Activated CD8-positive, alpha-beta T cell treated with anti-CD3 and anti-CD28 coated beads, Interleukin-2, amount 10 ng/mL, durations not matched to agents 7 days and 5 days (primary cell): ENCODE data around the gene NEUROG3. TPM values are rescaled to one million over a fixed set of nuclear protein-coding genes. Genes with fewer than 3 reads are reported as not detected.
A peak's percentile ranks its signal among the peaks of the same experiment; 100 is the strongest.

ENCODE experiments used
- ATAC-seq: fragments of 150-1000 bp; cut with Tn5 transposase; one replicate; pipeline ENCODE4 v1.10.0; 2021; ENCODE audit warnings: moderate library complexity
- CTCF ChIA-PET: fragments of 350-600 bp; sonication (Branson Sonifier 250); formaldehyde crosslinking; loops from one replicate; lab custom pipeline; 2021; ENCODE audit warnings: antibody characterized with exemption; lab: Charles Lee
- POLR2A ChIA-PET: fragments of 350-600 bp; sonication (Branson Sonifier 250); formaldehyde crosslinking; loops from one replicate; lab custom pipeline; 2021; ENCODE audit warnings: antibody characterized with exemption; lab: Charles Lee
- DNase-seq: peaks from one replicate; pipeline ENCODE4 v3.0.0-alpha.2; 2020
- H3K27ac Mint-ChIP-seq: one replicate; pipeline ENCODE4 v1.8.0; 2021; ENCODE audit warnings: mild to moderate bottlenecking, mixed read lengths
- H3K27me3 Mint-ChIP-seq: one replicate; pipeline ENCODE4 v1.8.0; 2021; ENCODE audit warnings: low read depth, mixed read lengths
- H3K36me3 Mint-ChIP-seq: one replicate; pipeline ENCODE4 v1.8.0; 2021; ENCODE audit warnings: low read depth, mixed read lengths
- H3K4me1 Mint-ChIP-seq: one replicate; pipeline ENCODE4 v1.8.0; 2021; ENCODE audit warnings: low read depth, mixed read lengths
- H3K4me3 Mint-ChIP-seq: one replicate; pipeline ENCODE4 v1.8.0; 2021; ENCODE audit warnings: mild to moderate bottlenecking, mixed read lengths
- H3K9me3 Mint-ChIP-seq: one replicate; pipeline ENCODE4 v1.8.0; 2022; ENCODE audit warnings: mixed read lengths; ENCODE audit not compliant: insufficient read depth
- total RNA-seq, 2 experiments: library from RNA; stranded (reverse); gene quantifications; one replicate each; pipeline ENCODE4 v1.2.3, GENCODE V29; 2021

NEUROG3 gene
- not detected for total RNA-seq

GRCh38 chr10:69573056-69573806 lies at the start of gene NEUROG3:
TSS of gene NEUROG3 (minus strand) at chr10:69573422. CDS start at chr10:69573043, 379 bp downstream.
- ATAC-seq, result peak; percentile 39

GRCh38 chr10:69620625-69621024 lies 47.4 kb upstream of the NEUROG3 start:
- ChIA-PET POLR2A (no interaction called here), CTCF (interaction anchor here (1.9 kb wide), 1 partner anchor 9 kb away, joined by 7 read pairs; no protein-coding TSS in a partner anchor)
- H3K4me3 Mint-ChIP-seq, result no peak overlapping the region
- H3K9me3 Mint-ChIP-seq, result peaks cover 23% of the 10 kb centered on the region
- peaks cover 30% of the 10 kb centered on the region for H3K4me1 Mint-ChIP-seq
- no peak for DNase-seq
- ATAC-seq, result no peak
- H3K27me3 Mint-ChIP-seq, result peaks cover 10% of the 10 kb centered on the region
- H3K27ac Mint-ChIP-seq, result no peak overlapping the region
- peaks cover 15% of the 10 kb centered on the region for H3K36me3 Mint-ChIP-seq

More at GRCh38 chr10:69573056-69573806, at the start of gene NEUROG3:
- Mint-ChIP-seq H3K9me3 (no peaks in the 10 kb centered on the region), H3K4me1 (peaks cover 28% of the 10 kb centered on the region), H3K36me3 (no peaks in the 10 kb centered on the region), H3K4me3 (peak within 1 kb of the TSS; percentile 76), H3K27me3 (peaks cover 89% of the 10 kb centered on the region), H3K27ac (peak within 1 kb of the TSS; percentile 57)
- CTCF ChIA-PET, result interaction anchor here (1.1 to 1.4 kb wide), 4 partner anchors 13 to 90 kb away, joined by 3 to 4 read pairs (median 3); no protein-coding TSS in a partner anchor
- peak; percentile 44 for DNase-seq
- POLR2A ChIA-PET, result no interaction called here

DNA sequence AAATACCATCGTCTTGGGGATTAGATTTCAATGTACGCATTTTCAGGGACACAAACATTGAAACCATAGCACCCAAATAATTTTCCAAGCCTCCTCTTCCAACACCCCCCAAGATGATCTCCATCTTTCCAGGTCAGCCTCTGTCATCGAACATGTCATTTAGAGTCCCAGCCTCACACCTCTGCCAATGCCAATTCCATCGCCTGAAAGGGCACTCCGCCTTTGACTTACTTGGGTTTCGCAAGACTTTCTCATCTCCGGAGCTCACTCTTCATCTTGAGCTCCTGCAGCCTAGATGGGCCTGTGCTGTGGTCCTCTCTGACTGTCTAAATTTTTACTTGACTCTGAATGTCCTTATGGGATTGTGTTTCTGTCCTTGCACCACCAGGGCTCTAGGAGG lies 46.4 kb upstream of the NEUROG3 start:
- DNase-seq (no peak), ATAC-seq (no peak)
- Mint-ChIP-seq H3K4me3 (no peak overlapping the region), H3K27me3 (peaks cover 10% of the 10 kb centered on the region), H3K27ac (no peak overlapping the region), H3K9me3 (peaks cover 14% of the 10 kb centered on the region), H3K36me3 (peaks cover 15% of the 10 kb centered on the region), H3K4me1 (peaks cover 27% of the 10 kb centered on the region)
- CTCF ChIA-PET, result interaction anchor here (1.9 kb wide), 1 partner anchor 10 kb away, joined by 7 read pairs; no protein-coding TSS in a partner anchor
- POLR2A ChIA-PET, result no interaction called here

- Mint-ChIP-seq H3K36me3 (peaks cover 9% of the 10 kb centered on the region), H3K4me3 (no peak overlapping the region), H3K27ac (no peak overlapping the region), H3K27me3 (peaks cover 14% of the 10 kb centered on the region), H3K9me3 (peaks cover 5% of the 10 kb centered on the region), H3K4me1 (peaks cover 18% of the 10 kb centered on the region)
- CTCF ChIA-PET, result interaction anchor here (1.9 kb wide), 1 partner anchor 11 kb away, joined by 7 read pairs; no protein-coding TSS in a partner anchor
- ATAC-seq (no peak), DNase-seq (no peak)
- POLR2A ChIA-PET, result no interaction called here
These were observed 45.5 kb upstream of the NEUROG3 start for GRCh38 chr10:69618746-69619145.

- Mint-ChIP-seq H3K4me1 (peaks cover 12% of the 10 kb centered on the region), H3K4me3 (no peak overlapping the region), H3K27ac (no peak overlapping the region), H3K9me3 (no peaks in the 10 kb centered on the region), H3K27me3 (peaks cover 20% of the 10 kb centered on the region), H3K36me3 (no peaks in the 10 kb centered on the region)
- CTCF ChIA-PET, result interaction anchor here (1.3 kb wide), 1 partner anchor 28 kb away, joined by 4 read pairs; no protein-coding TSS in a partner anchor
- DNase-seq, result no peak
- no peak for ATAC-seq
- POLR2A ChIA-PET, result no interaction called here
These were observed 43.1 kb upstream of the NEUROG3 start for GRCh38 chr10:69616358-69616757.

DNA sequence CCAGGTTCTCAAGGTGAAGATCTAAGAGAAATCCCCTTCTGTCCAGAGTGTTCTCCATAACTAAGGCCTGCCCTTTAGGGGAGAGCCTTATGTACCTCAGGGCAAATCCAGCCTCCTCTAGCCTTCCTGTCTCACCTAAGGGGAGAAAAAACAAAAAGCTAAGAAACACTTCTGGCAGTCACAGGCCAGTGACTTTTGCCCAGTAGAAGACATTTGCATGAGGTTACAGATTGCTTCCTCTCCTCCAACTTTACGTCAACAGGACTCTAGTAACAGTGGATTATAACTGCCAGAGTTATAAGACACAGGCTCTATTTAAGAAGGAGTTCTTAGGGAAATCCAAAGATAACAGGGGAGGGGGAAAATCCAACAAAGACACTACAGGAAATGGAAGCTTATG lies 40.9 kb upstream of the NEUROG3 start:
- no peaks in the 10 kb centered on the region for H3K4me1 Mint-ChIP-seq
- CTCF ChIA-PET, result interaction anchor here (1.2 to 2.1 kb wide), 5 partner anchors 15 to 190 kb away, joined by 3 to 5 read pairs (median 3); no protein-coding TSS in a partner anchor

GRCh38 chr10:69612760-69613159 lies 39.5 kb upstream of the NEUROG3 start:
- POLR2A ChIA-PET, result no interaction called here
- CTCF ChIA-PET, result interaction anchor here (0.7 kb wide), 1 partner anchor 16 kb away, joined by 3 read pairs; no protein-coding TSS in a partner anchor
- H3K27ac Mint-ChIP-seq, result no peak overlapping the region
- H3K36me3 Mint-ChIP-seq, result no peaks in the 10 kb centered on the region
- peaks cover 35% of the 10 kb centered on the region for H3K27me3 Mint-ChIP-seq
- peaks cover 11% of the 10 kb centered on the region for H3K9me3 Mint-ChIP-seq
- ATAC-seq (no peak), DNase-seq (no peak)
- no peak overlapping the region for H3K4me3 Mint-ChIP-seq
- H3K4me1 Mint-ChIP-seq, result no peaks in the 10 kb centered on the region

More for the DNA sequence above, 40.9 kb upstream of the NEUROG3 start:
- Mint-ChIP-seq H3K27me3 (peaks cover 30% of the 10 kb centered on the region), H3K27ac (no peak overlapping the region), H3K36me3 (no peaks in the 10 kb centered on the region), H3K9me3 (peaks cover 5% of the 10 kb centered on the region), H3K4me3 (no peak overlapping the region)
- DNase-seq (no peak), ATAC-seq (no peak)
- POLR2A ChIA-PET, result no interaction called here

GRCh38 chr10:69609077-69609476 lies 35.9 kb upstream of the NEUROG3 start:
- H3K9me3 Mint-ChIP-seq, result peaks cover 15% of the 10 kb centered on the region

DNA sequence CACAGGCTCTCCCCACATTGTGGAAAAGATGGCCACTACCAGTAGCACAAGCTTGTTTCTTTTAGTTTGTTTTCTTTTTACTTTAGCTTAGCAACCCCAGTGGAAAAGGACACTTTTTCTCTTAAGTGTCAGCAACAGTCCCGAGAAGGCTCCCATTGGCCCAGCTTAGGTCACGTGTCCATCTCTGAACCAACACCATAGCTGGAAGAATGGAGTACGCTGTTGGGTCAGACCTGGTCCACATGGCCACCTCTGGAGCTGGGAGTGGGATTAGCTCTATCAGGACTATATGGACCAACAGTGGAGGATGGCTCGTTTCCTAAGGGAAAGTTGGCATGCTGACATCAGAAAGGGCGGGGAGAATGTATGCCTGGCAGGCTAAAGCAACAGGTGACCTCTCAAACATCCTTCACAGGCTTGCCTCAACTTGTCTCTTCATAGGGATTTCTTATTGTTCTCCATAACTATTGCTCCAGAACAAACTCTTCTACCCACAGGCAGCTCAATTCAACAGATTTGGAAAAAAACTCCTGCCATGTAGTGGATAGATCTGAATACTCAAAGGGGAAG lies 27.6 kb upstream of the NEUROG3 start:
- Mint-ChIP-seq H3K4me3 (no peak overlapping the region), H3K27ac (no peak overlapping the region), H3K4me1 (no peaks in the 10 kb centered on the region), H3K36me3 (no peaks in the 10 kb centered on the region), H3K9me3 (no peaks in the 10 kb centered on the region), H3K27me3 (peaks cover 48% of the 10 kb centered on the region)
- ATAC-seq, result no peak
- no peak for DNase-seq
- POLR2A ChIA-PET, result no interaction called here
- CTCF ChIA-PET, result interaction anchor here (1.0 to 1.4 kb wide), 4 partner anchors 10 to 72 kb away, joined by 3 to 4 read pairs (median 3); no protein-coding TSS in a partner anchor

More at GRCh38 chr10:69609077-69609476, 35.9 kb upstream of the NEUROG3 start:
- ChIA-PET POLR2A (no interaction called here), CTCF (interaction anchor here (1.1 kb wide), 1 partner anchor 20 kb away, joined by 3 read pairs; no protein-coding TSS in a partner anchor)
- peaks cover 26% of the 10 kb centered on the region for H3K27me3 Mint-ChIP-seq
- H3K4me1 Mint-ChIP-seq, result no peaks in the 10 kb centered on the region
- ATAC-seq (no peak), DNase-seq (no peak)
- H3K36me3 Mint-ChIP-seq, result no peaks in the 10 kb centered on the region
- H3K4me3 Mint-ChIP-seq, result no peak overlapping the region
- H3K27ac Mint-ChIP-seq, result no peak overlapping the region

- peaks cover 3% of the 10 kb centered on the region for H3K36me3 Mint-ChIP-seq
- H3K4me1 Mint-ChIP-seq, result peaks cover 27% of the 10 kb centered on the region
- H3K27me3 Mint-ChIP-seq, result peaks cover 11% of the 10 kb centered on the region
- ChIA-PET CTCF (interaction anchor here (0.7 to 2.1 kb wide), 8 partner anchors 8 to 73 kb away, joined by 3 to 7 read pairs (median 3); partner anchors contain the start of gene NEUROG3), POLR2A (no interaction called here)
- DNase-seq (peak; percentile 49), ATAC-seq (peak; percentile 77)
- H3K4me3 Mint-ChIP-seq, result no peak overlapping the region
- peak overlapping the region; percentile 76 for H3K27ac Mint-ChIP-seq
- H3K9me3 Mint-ChIP-seq, result peaks cover 3% of the 10 kb centered on the region
These were observed 15.1 kb upstream of the NEUROG3 start for GRCh38 chr10:69588358-69588757.

- peaks cover 3% of the 10 kb centered on the region for H3K9me3 Mint-ChIP-seq
- no peak overlapping the region for H3K4me3 Mint-ChIP-seq
- ChIA-PET POLR2A (no interaction called here), CTCF (interaction anchor here (1.2 to 1.5 kb wide), 2 partner anchors 52 to 374 kb away, joined by 3 read pairs; no protein-coding TSS in a partner anchor)
- DNase-seq (no peak), ATAC-seq (no peak)
- peaks cover 28% of the 10 kb centered on the region for H3K27me3 Mint-ChIP-seq
- H3K27ac Mint-ChIP-seq, result no peak overlapping the region
- peaks cover 25% of the 10 kb centered on the region for H3K4me1 Mint-ChIP-seq
- H3K36me3 Mint-ChIP-seq, result peaks cover 3% of the 10 kb centered on the region
These were observed 11.4 kb upstream of the NEUROG3 start for GRCh38 chr10:69584624-69585023.
